Neural progenitor cell (in vitro differentiated cells): ENCODE data around the gene FBXO10.
"Not testable (repeated sequence)": the region's sequence is repeated elsewhere in the genome, so short reads cannot be mapped to it uniquely, and the experiment has no call there.

ENCODE experiments used
- CTCF ChIP-seq: fragments of 200-600 bp; sonication (generic); IDR thresholded peaks from 2 replicates; pipeline ENCODE4 v1.5.1; 2017; ENCODE audit warnings: antibody characterized with exemption, mild to moderate bottlenecking
- EZH2 ChIP-seq: fragments of 200-600 bp; sonication (generic); IDR thresholded peaks from 2 replicates; pipeline ENCODE4 v1.6.1; 2017; ENCODE audit warnings: antibody characterized with exemption, mild to moderate bottlenecking, moderate library complexity

DNA sequence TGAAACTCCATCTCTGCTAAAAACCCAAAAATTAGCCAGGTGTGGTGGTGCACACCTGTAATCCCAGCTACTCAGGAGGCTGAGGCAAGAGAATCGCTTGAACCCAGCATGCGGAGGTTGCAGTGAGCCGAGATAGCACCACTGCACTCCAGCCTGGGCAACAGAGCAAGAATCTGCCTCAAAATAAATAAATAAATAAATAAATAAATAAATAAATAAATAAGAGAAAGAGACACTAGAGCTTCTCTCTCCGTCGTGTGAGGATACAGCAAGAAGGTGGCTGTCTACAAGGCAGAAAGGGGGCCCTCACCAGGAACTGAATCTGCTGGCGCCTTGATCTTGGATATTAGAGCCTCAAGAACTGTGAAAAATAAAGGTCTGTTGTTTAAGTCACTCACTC lies 102.2 kb downstream of the FBXO10 start:
- not testable (repeated sequence) for TF ChIP-seq CTCF, EZH2
